ENCODE measurements around the gene TMEM168. TPM values are rescaled to one million over a fixed set of nuclear protein-coding genes. Genes with fewer than 3 reads are reported as not detected.

TMEM168 gene
- polyA plus RNA-seq, 1 experiment: 22.3 TPM

- no peak for DNase-seq (ENCODE audit: low read depth)
- TF ChIP-seq, protein P1, sequence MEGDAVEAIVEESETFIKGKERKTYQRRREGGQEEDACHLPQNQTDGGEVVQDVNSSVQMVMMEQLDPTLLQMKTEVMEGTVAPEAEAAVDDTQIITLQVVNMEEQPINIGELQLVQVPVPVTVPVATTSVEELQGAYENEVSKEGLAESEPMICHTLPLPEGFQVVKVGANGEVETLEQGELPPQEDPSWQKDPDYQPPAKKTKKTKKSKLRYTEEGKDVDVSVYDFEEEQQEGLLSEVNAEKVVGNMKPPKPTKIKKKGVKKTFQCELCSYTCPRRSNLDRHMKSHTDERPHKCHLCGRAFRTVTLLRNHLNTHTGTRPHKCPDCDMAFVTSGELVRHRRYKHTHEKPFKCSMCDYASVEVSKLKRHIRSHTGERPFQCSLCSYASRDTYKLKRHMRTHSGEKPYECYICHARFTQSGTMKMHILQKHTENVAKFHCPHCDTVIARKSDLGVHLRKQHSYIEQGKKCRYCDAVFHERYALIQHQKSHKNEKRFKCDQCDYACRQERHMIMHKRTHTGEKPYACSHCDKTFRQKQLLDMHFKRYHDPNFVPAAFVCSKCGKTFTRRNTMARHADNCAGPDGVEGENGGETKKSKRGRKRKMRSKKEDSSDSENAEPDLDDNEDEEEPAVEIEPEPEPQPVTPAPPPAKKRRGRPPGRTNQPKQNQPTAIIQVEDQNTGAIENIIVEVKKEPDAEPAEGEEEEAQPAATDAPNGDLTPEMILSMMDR (IDR thresholded peaks at IDR 0.05; ENCODE audit: insufficient read depth, low read depth, low read length): no peak
- Histone ChIP-seq H3K36me3 (ENCODE audit: control insufficient read depth, insufficient read depth, low read length) (no peaks in the 10 kb centered on the region), H3K27me3 (ENCODE audit: control insufficient read depth, insufficient read depth, low read length) (no peaks in the 10 kb centered on the region), H3K4me3 (ENCODE audit: low read depth, low read length) (no peak overlapping the region)
- ChIA-PET CTCF (interaction anchor here (1.3 kb wide), 1 partner anchor 12 kb away, joined by 4 read pairs; no protein-coding TSS in a partner anchor), POLR2A (no interaction called here)
These were observed 20.1 kb downstream of the TMEM168 start for GRCh38 chr7:112770051-112770450.

- TF ChIP-seq, protein P1 (IDR thresholded peaks at IDR 0.05; ENCODE audit: insufficient read depth, low read depth, low read length): no peak
- no peaks in the 10 kb centered on the region for H3K36me3 ChIP-seq (ENCODE audit: control insufficient read depth, insufficient read depth, low read length)
- ChIA-PET CTCF (interaction anchor here (1.2 kb wide), 1 partner anchor 17 kb away, joined by 3 read pairs; no protein-coding TSS in a partner anchor), POLR2A (no interaction called here)
- DNase-seq (ENCODE audit: low read depth): no peak
- H3K27me3 ChIP-seq (ENCODE audit: control insufficient read depth, insufficient read depth, low read length): no peaks in the 10 kb centered on the region
- no peak overlapping the region for H3K4me3 ChIP-seq (ENCODE audit: low read depth, low read length)
These were observed 25.1 kb downstream of the TMEM168 start for GRCh38 chr7:112765105-112765504.

DNA sequence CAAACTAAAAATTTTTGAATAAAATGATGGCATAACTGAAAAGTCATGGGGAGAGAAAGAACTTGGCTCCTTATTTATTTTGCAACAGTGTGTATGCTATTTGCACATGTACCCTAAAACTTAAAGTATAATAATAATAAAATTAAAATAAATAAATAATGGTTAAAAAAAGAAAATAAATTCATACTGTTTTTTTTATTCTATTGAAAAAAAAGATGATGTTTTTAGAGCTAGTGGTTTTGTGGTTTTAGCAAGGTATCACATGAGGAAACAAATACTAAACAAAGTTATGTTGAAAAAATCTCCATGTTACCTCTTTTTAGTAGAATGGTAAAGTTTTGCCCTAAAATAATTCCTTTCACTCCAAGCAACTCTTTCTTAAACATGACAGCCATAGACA is 26.2 kb downstream of the TMEM168 start:
- no peak for DNase-seq (ENCODE audit: low read depth)
- TF ChIP-seq, protein P1 (IDR thresholded peaks at IDR 0.05; ENCODE audit: insufficient read depth, low read depth, low read length): no peak
- CTCF ChIA-PET: no interaction called here

GRCh38 chr7:112763298-112763697 is 26.9 kb downstream of the TMEM168 start:
- no peaks in the 10 kb centered on the region for H3K36me3 ChIP-seq (ENCODE audit: control insufficient read depth, insufficient read depth, low read length)
- CTCF ChIA-PET: no interaction called here
- POLR2A ChIA-PET: no interaction called here
- TF ChIP-seq, protein P1 (IDR thresholded peaks at IDR 0.05; ENCODE audit: insufficient read depth, low read depth, low read length): no peak
- no peak for DNase-seq (ENCODE audit: low read depth)
- H3K27me3 ChIP-seq (ENCODE audit: control insufficient read depth, insufficient read depth, low read length): no peaks in the 10 kb centered on the region
- H3K4me3 ChIP-seq (ENCODE audit: low read depth, low read length): no peak overlapping the region

More for the DNA sequence above, 26.2 kb downstream of the TMEM168 start:
- Histone ChIP-seq H3K36me3 (ENCODE audit: control insufficient read depth, insufficient read depth, low read length) (no peaks in the 10 kb centered on the region), H3K27me3 (ENCODE audit: control insufficient read depth, insufficient read depth, low read length) (no peaks in the 10 kb centered on the region), H3K4me3 (ENCODE audit: low read depth, low read length) (no peak overlapping the region)
- POLR2A ChIA-PET: no interaction called here

DNA sequence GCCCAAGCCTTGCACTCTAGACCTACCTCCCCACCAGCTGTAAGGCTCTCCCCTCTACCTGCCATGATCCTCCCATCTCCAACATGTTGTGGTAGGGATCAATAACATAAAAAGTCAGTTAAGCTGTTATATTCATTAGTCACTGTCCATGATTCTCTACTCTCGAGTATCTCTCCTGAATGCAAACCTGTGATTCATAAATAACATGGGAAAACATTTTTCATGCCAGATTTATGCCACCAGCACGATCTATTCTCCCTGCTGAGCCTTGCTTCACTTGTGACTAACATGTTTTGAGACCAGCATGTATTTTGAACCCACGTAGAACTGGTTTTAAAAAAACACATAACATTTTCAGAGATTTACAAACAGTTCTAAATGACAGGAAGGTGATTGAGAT is 30.3 kb downstream of the TMEM168 start:
- no peak overlapping the region for H3K4me3 ChIP-seq (ENCODE audit: low read depth, low read length)
- H3K36me3 ChIP-seq (ENCODE audit: control insufficient read depth, insufficient read depth, low read length): no peaks in the 10 kb centered on the region
- POLR2A ChIA-PET: no interaction called here
- DNase-seq (ENCODE audit: low read depth): no peak
- CTCF ChIA-PET: no interaction called here
- TF ChIP-seq, protein P1 (IDR thresholded peaks at IDR 0.05; ENCODE audit: insufficient read depth, low read depth, low read length): no peak
- H3K27me3 ChIP-seq (ENCODE audit: control insufficient read depth, insufficient read depth, low read length): no peaks in the 10 kb centered on the region

Measured in BJ (cell line).